IPS DF 19.7 (cell line): ENCODE data around the gene PATL2.
A peak's percentile ranks its signal among the peaks of the same experiment; 100 is the strongest.
"Not testable (repeated sequence)": the region's sequence is repeated elsewhere in the genome, so short reads cannot be mapped to it uniquely, and the experiment has no call there.

ENCODE experiments used
- DNase-seq: peaks from one replicate; pipeline ENCODE4 v3.0.0-alpha.2; 2013; ENCODE audit warnings: low read depth, low spot score

The PATL2 gene

DNA sequence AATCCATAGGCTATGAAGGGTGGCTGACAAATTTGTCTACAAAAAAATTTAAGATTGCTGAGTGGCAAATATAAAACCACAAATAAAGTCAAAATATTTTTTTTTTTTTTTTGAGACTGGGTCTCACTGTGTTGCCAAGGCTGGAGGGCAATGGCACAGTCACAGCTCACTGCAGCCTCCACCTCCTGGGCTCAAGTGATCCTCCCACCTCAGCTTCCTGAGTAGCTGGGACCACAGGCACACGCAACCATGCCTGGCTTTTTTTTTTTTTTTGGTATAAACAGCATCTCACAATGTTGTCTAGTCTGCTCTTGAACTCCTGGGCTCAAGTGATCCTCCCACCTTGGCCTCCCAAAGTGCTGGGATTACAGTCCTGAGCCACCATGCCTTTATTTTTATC is 20.9 kb downstream of the PATL2 start:
- DNase-seq = not testable (repeated sequence)

DNA sequence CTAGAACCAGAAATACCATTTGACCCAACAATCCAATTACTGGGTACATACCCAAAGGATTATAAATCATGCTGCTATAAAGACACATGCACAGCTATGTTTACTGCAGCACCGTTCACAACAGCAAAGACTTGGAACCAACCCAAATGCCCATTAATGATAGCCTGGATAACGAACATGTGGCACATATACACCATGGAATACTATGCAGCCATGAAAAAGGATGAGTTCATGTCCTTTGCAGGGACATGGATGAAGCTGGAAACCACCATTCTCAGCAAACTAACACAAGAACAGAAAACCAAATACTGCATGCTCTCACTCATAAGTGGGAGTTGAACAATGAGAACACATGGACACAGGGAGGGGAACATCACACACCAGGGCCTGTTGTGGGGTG is 21.8 kb downstream of the PATL2 start:
- DNase-seq = not testable (repeated sequence)

DNA sequence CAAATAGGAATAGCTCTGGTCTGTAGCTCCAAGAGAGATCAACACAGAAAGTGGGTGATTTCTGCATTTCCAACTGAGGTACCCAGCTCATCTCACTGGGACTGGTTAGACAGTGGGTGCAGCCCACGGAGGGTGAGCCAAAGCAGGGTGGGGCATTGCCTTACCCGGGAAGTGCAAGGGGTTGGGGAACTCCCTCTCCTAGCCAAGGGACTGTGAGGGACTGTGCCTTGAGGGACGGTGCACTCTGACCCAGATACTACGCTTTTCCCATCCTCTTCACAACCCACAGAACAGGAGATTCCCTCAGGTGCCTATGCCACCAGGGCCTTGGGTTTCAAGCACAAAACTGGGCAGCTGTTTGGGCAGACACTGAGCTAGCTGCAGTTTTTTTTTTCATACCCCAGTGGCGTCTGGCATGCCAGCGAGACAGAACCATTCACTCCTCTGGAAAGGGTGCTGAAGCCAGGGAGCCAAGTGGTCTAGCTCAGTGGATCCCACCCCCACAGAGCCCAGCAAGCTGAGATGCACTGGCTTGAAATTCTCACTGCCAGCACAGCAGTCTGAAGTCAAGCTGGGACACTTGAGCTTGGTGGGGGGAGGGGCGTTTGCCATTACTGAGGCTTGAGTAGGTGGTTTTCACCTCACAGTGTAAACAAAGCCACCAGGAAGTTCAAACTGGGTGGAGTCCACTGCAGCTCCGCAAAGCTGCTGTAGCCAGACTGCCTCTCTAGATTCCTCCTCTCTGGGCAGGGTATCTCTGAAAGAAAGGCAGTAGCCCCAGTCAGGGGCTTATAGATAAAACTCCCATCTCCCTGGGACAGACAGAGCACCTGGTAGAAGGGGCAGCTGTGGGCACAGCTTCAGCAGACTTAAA is 28.1 kb downstream of the PATL2 start:
- peak; percentile 74 for DNase-seq

DNA sequence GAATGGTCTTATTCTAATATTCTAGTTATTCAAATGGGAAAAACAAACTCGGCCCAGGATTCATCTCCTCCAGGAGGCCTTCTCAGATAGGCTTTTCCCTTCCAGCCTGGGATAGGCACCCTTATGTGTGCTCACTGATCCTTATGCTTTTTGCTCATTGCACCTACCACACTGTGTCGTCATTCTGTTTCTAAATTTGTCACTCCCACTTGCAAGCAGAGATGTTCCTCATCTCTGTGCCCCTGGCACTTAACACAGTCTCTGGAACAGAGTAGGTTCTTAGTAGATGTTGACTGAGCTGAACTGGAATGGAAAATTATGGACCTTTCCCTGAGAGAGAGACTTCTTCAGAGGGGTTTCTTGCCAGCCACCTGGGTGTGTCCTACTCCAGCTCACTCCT is 28.9 kb downstream of the PATL2 start:
- no peak for DNase-seq

DNA sequence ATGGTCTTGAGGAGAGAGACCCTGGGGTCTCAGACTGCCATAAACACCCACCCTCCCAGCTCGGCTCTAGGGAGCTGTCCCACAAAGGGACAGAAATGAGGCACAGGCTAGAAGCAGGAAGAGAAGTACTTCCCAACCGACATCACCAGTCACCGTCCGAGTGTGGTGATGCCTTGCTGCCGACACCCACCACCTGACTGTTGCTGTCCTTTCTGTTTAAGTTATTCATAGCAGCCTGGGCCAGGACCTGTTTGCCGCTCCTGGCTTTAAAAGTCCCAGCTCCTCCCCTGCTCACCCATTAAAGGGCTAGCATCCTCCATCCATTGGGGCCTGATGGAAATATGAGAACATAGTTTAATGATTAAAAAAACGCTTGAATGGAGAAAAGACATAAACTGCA is 34.4 kb downstream of the PATL2 start:
- DNase-seq = no peak

DNA sequence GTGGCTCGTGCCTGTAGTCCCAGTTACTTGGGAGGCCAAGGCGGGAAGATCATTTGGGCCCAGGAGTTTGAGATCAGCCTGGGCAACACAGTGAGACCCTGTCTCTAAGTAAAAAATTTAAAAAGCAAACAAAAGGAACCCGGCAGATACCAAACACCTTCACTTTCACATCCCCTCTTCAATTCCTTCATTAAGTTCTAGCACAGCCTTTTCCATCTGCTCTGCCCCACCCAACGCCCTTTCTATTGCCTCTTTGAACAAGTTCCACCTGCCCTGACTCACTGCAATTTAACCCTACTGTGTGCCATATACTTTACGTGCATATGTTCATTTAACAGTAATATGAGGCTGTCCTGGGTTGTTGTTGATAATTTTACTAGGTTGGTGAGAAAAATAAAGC is 35.2 kb downstream of the PATL2 start:
- no peak for DNase-seq

DNA sequence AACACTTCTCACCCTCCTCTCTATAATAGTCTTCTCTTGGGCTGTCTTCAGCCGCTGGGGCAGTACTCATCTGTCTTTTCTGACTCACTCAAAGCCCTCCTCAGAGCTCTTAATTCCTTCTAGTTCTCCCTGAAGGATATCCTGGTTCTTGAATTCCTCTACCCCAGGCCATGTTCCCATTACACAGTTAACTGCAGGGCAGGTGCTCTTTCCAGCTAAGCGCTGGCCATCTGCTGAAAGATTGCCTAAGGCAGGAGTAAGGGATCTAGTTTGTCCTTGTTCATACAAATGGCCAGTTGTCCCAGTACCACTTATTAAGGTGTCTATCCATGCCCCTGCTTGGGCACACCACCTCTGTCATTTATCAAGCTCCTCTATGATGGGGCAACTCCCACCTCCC is 37.5 kb downstream of the PATL2 start:
- no peak for DNase-seq

DNA sequence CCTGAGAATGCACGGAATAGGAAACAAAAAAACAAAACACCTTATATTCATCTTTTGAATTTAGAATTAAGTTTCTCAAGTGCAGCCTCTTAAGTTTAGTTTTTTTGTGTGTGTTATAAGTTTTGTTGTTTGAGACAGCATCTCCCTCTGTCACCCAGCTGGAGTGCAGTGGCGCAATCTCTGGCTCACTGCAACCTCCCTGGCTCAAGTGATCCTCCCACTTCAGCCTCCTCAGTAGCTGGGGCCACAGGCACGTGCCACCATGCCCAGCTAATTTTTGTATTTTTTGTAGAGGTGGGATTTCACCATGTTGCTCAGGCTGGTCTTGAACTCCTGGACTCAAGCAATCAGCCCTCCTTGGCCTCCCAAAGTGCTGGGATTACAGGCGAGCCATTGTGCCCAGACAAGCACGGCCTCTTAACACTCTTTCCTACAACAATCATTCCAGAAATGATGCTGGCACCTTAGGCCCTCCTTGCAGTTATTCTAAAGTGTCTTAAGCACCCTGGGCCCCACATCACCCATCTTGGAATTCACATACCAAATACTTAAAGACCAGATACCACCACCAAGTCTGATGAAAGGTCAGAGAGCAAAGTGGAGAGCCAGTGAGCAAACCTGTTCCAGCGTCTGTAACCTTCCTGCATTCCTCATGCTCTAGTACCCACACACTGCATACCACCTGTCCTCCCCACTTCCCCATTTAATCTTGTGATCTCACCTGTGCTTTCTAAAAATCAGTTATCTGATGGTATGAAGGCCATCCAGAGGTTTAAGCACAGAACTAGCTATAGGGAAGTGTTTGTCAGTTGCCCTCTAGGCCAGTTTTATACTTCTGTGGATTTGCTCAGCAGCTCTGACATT is 40.8 kb downstream of the PATL2 start:
- no peak for DNase-seq

DNA sequence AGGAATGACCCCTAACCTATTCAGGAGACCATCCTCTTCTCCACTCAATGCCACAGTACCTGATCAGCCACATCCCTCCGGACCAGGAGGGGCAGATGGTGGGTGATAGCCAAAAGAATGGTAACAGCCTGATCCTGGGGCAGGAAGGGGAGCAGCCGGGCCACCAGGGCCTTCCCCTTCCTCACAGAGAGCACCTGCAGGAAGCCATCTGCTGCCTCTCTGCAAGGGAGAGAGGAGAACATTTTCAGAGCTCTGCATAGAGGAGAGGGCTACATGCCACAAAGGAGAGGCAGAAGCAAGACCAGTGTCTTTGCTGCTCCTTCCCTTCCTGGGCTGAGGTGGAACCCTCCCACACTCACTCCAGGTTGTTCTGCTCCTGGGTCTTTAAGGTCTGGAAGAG is 42.2 kb downstream of the PATL2 start:
- no peak for DNase-seq

DNA sequence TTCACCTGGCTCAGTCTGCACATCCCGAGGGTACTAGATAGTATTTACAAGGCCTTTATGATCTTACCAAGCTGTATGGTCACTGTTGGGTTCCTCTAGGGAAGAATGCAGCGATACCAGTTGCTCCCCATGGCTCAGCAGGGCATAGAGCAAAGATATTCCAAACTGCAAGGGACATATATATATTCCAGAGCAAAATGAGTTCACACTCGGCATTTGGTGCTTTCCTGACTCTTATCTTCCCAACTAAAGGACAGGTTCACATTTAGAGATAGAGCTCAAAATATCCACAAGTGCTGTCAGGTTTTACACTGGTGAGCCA is 44.1 kb downstream of the PATL2 start:
- no peak for DNase-seq

DNA sequence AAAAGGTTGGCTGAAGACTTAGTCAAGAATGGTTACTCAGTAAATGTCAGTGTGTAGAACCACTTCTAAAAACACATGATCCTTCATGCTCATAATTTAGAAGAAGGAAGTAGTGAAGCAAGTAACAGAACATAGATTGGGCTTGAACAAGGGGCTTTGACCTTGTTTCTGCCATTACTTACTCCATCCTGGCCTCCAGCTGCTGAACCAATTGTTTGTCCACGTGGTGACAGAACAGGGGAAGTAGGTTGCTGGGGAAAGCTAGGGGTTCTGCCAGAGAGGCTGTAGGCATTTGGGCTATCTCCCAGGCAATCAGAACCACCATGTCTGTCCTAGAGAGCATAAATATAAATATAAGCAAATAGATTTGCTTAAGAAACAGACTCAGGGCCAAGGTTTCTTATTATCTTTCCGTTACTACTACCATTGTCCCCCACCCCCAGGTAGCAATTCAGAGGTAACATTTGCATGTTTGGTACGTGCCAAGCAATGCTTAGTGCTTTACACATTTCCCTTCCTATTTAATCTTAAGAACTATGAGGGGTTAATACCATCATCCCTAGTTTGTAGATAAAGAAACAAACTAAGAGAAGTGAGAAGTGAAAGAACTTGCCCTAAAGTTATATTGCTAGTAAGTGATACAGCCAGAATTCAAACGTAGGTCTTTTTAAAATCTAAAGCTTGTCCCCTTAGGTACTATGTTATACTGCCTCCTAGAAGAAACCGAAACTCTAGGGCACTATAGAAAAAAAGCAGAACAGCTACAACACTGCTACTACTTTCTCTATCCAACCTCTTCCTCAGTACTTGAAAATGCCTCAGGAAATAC is 44.7 kb downstream of the PATL2 start:
- DNase-seq = no peak

DNA sequence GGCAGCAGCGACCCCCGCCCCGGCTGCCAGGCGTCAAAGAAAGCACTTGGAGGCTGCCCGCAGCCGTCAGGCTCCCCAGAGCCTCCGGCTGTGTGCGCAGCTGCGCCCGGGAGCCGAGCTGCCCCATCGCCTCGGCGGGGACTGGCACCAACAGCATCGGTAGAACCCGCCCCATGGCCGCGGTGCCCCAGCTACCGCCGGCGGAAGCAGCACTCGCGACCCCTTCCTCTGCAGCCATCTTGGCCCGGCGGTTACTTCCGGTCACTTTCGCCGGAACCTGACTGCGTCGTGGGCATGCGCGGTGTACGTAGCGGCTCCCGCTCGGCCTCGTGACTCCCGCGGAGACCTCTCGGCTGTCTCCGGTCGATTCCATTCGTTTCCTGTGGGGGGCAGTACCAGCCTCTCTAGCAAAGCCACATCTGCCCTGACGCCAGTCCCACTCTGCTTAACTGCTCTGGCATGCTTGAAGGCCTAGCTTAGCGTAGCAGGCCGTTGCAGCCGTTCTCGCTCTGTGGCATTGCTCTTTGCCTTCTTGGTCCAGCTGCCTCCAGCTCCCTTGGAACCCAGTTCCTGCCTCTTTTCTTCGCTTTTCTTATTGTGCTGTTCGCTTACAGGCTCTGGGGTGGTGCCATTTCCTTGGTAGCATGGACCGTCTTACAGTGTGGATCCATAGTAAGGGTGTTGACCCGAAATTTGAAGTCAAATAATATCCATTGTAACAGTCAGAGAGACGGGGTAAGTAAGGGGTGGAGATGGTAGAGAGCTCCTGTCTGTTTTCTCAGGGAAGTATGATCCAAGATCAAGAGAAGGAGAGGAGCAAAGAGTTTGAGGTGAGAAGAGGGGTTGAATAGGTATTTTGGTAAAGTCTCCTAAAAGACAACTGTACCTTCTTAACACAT is 47.5 kb downstream of the PATL2 start, which contains the start of gene SPG11:
SPG11 (minus strand) TSS at position 253 of the 899 bp plus-strand sequence; CDS start at position 238, 15 bp downstream.
- DNase-seq = peak; percentile 88

DNA sequence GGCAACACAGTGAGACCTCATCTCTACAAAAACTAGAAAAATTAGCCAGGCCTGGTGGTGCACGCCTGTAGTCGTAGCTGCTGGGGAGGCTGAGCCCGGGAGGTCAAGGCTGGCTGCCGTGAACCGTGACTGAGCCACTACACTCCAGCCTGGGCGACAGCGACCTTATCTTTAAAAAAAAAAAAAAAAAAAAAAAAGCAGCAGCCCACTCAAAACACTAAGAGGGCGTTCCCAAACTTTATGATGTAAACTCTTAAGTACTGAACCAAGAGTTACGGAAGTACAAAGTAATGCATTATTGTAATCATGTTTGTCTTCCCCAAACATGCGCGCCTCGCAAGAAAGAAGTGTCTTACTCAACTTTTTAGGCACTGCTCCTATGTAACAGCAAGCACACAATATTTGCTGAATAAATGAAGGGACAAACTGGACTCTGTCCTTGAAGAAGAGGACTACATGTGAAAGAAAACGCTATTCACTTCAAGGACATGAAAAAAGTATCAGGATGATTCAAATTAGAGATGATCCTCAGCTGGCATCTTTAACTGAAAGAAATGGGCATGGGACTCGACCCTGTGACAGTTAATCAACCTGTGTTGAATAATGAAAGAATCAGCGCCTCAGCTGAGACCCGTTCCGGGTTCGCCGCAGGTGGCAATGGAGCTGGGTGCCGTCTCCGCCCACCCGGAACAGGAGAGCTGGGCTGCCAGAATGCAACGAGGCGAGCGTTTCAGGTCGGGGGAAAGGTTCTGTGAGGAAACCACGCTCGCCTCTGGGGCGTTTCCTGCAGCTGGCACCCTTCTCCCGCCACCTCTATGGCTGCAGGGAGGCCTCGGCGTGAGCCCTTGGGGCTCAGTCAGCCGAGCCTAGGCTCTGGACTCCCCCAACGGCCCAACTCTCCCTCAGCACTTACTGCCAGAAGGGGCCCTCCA is 48.4 kb downstream of the PATL2 start:
- DNase-seq = peak; percentile 1

DNA sequence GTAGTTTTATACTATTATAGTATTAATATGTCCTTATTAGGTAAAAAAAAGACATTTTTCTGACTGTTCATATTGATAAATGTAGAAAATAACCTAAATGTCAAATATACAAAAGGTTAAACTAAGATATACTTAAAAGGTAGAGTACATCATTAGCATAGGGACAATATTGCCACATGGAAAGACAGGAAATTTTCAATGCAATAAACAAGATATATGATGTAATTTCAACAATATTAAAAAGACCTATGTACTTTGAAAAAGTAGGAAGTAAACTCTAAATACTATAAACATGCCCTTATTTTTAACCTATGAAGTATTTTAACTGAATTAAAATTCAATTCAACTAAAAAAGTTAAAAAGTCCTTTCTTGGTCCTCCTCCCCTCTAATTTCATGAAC is 49.5 kb downstream of the PATL2 start:
- no peak for DNase-seq

DNA sequence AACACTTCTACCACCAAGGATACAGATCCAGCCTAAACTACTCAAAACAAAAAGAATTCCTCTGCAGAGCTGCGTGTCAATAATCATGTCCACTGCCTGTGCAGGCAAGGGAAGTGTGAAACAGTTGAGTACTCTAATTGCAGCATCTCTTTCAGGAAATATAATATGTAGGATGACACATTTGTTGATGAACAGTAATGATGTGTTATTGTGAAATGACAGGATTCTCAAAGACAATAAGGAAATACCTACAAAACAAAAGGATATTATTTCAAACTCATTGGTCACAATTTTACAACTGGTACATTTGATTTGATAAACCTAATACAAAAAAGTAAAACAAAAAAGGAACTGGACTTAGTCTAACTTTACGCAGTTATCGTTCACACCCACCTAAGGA is 52.1 kb downstream of the PATL2 start:
- no peak for DNase-seq

DNA sequence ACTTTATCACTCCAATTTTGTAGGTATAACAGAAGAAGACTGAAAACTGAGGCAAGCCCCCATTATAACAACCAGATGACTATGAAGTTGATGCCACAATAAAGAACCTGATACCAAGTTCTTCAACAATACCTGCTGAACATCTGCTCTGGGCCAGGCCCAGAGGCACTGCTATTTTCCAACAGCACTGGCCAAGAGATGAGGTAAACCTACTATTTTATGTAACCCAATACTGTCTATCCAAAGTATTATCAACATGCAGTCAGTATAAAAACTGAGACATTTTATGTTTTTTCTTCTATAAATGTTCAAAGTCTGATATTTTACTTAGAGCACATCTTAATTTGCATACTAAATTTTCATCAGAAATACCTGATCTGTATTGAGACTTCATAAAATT is 53.7 kb downstream of the PATL2 start:
- DNase-seq = no peak

DNA sequence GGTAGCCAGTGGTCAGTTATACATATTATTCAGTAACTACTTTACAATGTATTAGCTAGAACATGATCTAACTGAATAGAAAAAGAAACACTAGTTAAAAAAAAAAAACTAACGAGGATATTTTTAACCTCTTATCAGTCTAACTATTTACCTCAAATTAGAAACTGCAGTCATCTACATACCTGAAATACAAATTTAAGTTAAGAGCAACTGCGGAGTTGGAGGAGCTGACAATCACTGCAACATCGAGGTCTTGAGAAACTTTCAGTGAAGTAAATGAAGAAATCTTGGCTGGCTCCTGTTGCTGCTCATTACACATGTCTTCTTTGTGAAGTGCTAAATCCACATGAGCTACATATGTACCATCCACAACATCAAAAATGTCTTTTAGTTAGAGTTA is 54.2 kb downstream of the PATL2 start:
- DNase-seq = no peak

DNA sequence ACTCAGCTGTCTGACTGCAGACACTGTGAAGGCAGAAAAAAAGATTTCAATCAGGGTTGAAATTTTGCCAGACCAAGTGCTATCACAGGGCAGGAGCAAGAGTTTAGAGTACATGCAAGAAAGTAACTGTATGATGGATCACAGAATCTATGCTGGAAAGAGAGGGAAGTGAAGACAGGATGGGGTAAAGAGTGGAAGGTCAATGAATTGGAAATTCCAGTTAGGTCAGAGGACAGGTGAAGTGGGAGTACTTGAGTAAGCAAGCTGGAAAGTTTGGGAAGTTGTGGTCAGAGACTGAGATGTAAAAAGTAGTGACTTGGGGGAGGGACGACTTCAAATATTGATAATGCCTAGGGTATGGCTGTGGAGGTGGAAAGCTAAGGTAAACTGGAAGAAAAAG is 54.8 kb downstream of the PATL2 start:
- no peak for DNase-seq

DNA sequence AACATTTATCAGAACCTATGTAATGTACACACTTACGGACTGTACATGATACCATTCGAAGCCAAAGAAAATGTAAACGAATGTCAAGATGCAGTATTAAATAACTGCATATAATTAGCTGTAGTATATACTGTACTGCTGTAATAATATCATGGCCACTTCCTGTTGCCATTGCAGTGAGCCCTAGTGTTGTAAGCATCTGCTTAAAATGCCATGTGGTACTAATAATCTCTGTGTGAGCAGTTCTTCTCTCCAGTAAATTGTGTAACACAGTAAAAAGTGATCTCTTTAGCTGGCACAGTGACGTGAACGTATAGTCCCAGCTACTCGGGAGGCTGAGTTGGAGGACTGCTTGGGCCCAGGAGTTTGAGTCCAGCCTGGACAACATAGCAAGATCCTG is 56.3 kb downstream of the PATL2 start:
- DNase-seq = no peak

DNA sequence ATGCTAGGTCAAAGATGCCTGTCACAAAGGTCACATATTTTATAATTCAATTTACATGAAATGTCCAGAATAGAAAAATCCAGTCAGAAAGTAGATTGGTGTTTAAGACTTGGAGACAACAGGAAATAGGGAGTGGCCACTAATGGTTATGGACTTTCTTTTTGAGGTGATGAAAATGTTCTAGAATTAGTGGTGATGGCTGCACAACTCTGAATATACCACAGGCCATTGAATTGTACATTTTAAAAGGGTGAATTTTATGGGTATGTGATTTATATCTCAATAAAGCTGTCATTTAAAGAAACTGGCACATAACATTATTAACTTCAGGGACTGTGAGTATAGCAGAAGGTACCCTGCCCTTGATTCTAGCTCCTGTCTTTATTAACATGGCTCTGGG is 63.5 kb downstream of the PATL2 start:
- no peak for DNase-seq
